H1 (cell line): ENCODE data around the gene DHRS2. TPM values are rescaled to one million over a fixed set of nuclear protein-coding genes. Genes with fewer than 3 reads are reported as not detected.

Experiments
- CTCF ChIA-PET: fragments of 300-600 bp; sonication (Branson Sonifier 250); formaldehyde crosslinking; loops from one replicate; lab custom pipeline; 2021; ENCODE audit not compliant: partially characterized antibody; lab: Charles Lee
- POLR2A ChIA-PET: fragments of 300-600 bp; sonication (Branson Sonifier 250); formaldehyde crosslinking; loops from one replicate; lab custom pipeline; 2021; ENCODE audit warnings: inconsistent platforms; ENCODE audit not compliant: partially characterized antibody; lab: Charles Lee
- DNase-seq, 2 experiments: peaks; one replicate each; pipeline versions ENCODE4 v3.0.0 to v3.0.0-alpha.2; 2010 to 2022; ENCODE audit warnings: low spot score in 2 of 2, low read depth in 1 of 2, mixed read lengths in 1 of 2
- FAIRE-seq: peaks from 2 replicates; lab custom pipeline; 2011; peaks lifted over from hg19 to GRCh38; lab: Jason Lieb, UNC
- H2AFZ ChIP-seq: 2 replicates; pipeline ENCODE4 v1.8.1; 2012; ENCODE audit warnings: low read length, inconsistent platforms
- H2AK5ac ChIP-seq: 2 replicates; pipeline ENCODE4 v1.6.1; 2013; ENCODE audit warnings: low read depth, low read length
- H2BK120ac ChIP-seq: replicated peaks from 2 replicates; pipeline ENCODE3; 2013; ENCODE audit warnings: low read depth, low read length, inconsistent platforms
- H2BK12ac ChIP-seq: 2 replicates; pipeline ENCODE4 v1.6.1; 2013; ENCODE audit warnings: low read depth, low read length
- H2BK15ac ChIP-seq: 2 replicates; pipeline ENCODE4 v1.6.1; 2013; ENCODE audit warnings: low read length
- H2BK20ac ChIP-seq: 2 replicates; pipeline ENCODE4 v1.6.1; 2013; ENCODE audit warnings: low read length
- H2BK5ac ChIP-seq: 2 replicates; pipeline ENCODE4 v1.6.1; 2013; ENCODE audit warnings: low read depth, low read length
- H3K14ac ChIP-seq: 2 replicates; pipeline ENCODE4 v1.6.1; 2013; ENCODE audit warnings: inconsistent platforms; ENCODE audit not compliant: insufficient read length
- H3K18ac ChIP-seq: 2 replicates; pipeline ENCODE4 v1.6.1; 2013; ENCODE audit warnings: low read length; ENCODE audit errors: extremely low read depth
- H3K23ac ChIP-seq: 2 replicates; pipeline ENCODE4 v1.6.1; 2013; ENCODE audit warnings: inconsistent platforms; ENCODE audit not compliant: insufficient read length
- H3K23me2 ChIP-seq: 2 replicates; pipeline ENCODE4 v1.6.1; 2013; ENCODE audit warnings: low read depth, low read length
- H3K27ac ChIP-seq: 2 replicates; pipeline ENCODE4 v1.6.1; 2011; ENCODE audit warnings: low read depth, low read length, inconsistent platforms
- H3K27me3 ChIP-seq, 4 experiments: replicated peaks in 1 of 4; 1 replicate in 1 of 4; 2 replicates in 3 of 4; pipeline versions ENCODE4 v1.6.1 to v1.8.1; 2011 to 2013; ENCODE audit warnings: low read length in 3 of 4, mild to moderate bottlenecking in 3 of 4, inconsistent platforms in 2 of 4, mixed read lengths in 2 of 4, moderate library complexity in 1 of 4; ENCODE audit not compliant: control insufficient read depth in 3 of 4, insufficient read depth in 3 of 4; ENCODE audit errors: extremely low read depth in 1 of 4
- H3K36me3 ChIP-seq, 4 experiments: 2 replicates each; pipeline versions ENCODE4 v1.6.1 to v1.8.1; 2011 to 2013; ENCODE audit warnings: mild to moderate bottlenecking in 4 of 4, low read length in 3 of 4, moderate library complexity in 2 of 4, control low read depth in 1 of 4, inconsistent platforms in 1 of 4; ENCODE audit not compliant: insufficient read depth in 4 of 4, control insufficient read depth in 2 of 4
- H3K4ac ChIP-seq: replicated peaks from 2 replicates; pipeline ENCODE3; 2013; ENCODE audit warnings: low read length, low read depth, mixed read lengths, inconsistent platforms; ENCODE audit not compliant: insufficient read length
- H3K4me1 ChIP-seq, 4 experiments: replicated peaks in 1 of 4; 1 replicate in 1 of 4; 2 replicates in 3 of 4; pipeline versions ENCODE4 v1.6.1 to v1.8.1; 2011 to 2013; ENCODE audit warnings: low read length in 3 of 4, inconsistent platforms in 2 of 4, mixed read lengths in 1 of 4; ENCODE audit not compliant: insufficient read depth in 4 of 4, control insufficient read depth in 3 of 4
- H3K4me2 ChIP-seq, 2 experiments: 2 replicates each; pipeline versions ENCODE4 v1.6.1 to v1.8.1; 2011 to 2013; ENCODE audit warnings: low read depth in 2 of 2, low read length in 2 of 2, control low read depth in 1 of 2, inconsistent platforms in 1 of 2, mild to moderate bottlenecking in 1 of 2; ENCODE audit not compliant: insufficient read depth in 1 of 2
- H3K4me3 ChIP-seq, 4 experiments: fragments of 200-600, 300-600 bp in 1 of 4; sonication (generic), shearing (Covaris generic), sonication (Bioruptor Twin) in 1 of 4; 2 replicates each; pipeline versions ENCODE4 v1.5.1 to v1.8.1; 2011 to 2016; ENCODE audit warnings: low read length in 4 of 4, low read depth in 3 of 4, control low read depth in 2 of 4, inconsistent platforms in 2 of 4, mild to moderate bottlenecking in 2 of 4, mixed read lengths in 1 of 4, moderate library complexity in 1 of 4; ENCODE audit not compliant: insufficient read depth in 2 of 4; ENCODE audit errors: extremely low read depth in 1 of 4
- H3K56ac ChIP-seq: replicated peaks from 2 replicates; pipeline ENCODE3; 2013; ENCODE audit warnings: low read depth, mild to moderate bottlenecking, mixed read lengths, low read length, inconsistent platforms; ENCODE audit not compliant: insufficient read length
- H3K79me1 ChIP-seq: 2 replicates; pipeline ENCODE4 v1.6.1; 2013; ENCODE audit warnings: low read depth, low read length, control low read depth
- H3K79me2 ChIP-seq, 2 experiments: 2 replicates each; pipeline versions ENCODE4 v1.6.1 to v1.8.1; 2012 to 2013; ENCODE audit warnings: low read length in 2 of 2, mild to moderate bottlenecking in 2 of 2, inconsistent platforms in 1 of 2; ENCODE audit not compliant: insufficient read depth in 2 of 2, control insufficient read depth in 1 of 2
- H3K9ac ChIP-seq, 4 experiments: replicated peaks in 1 of 4; 1 replicate in 1 of 4; 2 replicates in 3 of 4; pipeline versions ENCODE4 v1.6.1 to v1.8.1; 2011 to 2013; ENCODE audit warnings: low read depth in 3 of 4, low read length in 3 of 4, control low read depth in 2 of 4, mild to moderate bottlenecking in 2 of 4, moderate library complexity in 2 of 4, inconsistent platforms in 1 of 4; ENCODE audit errors: extremely low read depth in 1 of 4
- H3K9me3 ChIP-seq, 2 experiments: 2 replicates each; pipeline versions ENCODE4 v1.6.1 to v1.8.1; 2012 to 2013; ENCODE audit warnings: mild to moderate bottlenecking in 2 of 2, moderate library complexity in 2 of 2, control low read depth in 1 of 2, inconsistent platforms in 1 of 2, low read depth in 1 of 2, low read length in 1 of 2, mixed read lengths in 1 of 2; ENCODE audit not compliant: insufficient read depth in 2 of 2
- H4K20me1 ChIP-seq, 2 experiments: replicated peaks in 1 of 2; 2 replicates each; pipeline versions ENCODE3 to v1.8.1; 2011 to 2013; ENCODE audit warnings: inconsistent platforms in 2 of 2, low read length in 2 of 2, mild to moderate bottlenecking in 1 of 2; ENCODE audit not compliant: insufficient read depth in 2 of 2, control insufficient read depth in 1 of 2
- H4K5ac ChIP-seq: 2 replicates; pipeline ENCODE4 v1.6.1; 2013; ENCODE audit warnings: low read length, low read depth, mixed read lengths, inconsistent platforms; ENCODE audit not compliant: insufficient read length
- H4K8ac ChIP-seq: 2 replicates; pipeline ENCODE4 v1.8.0; 2013; ENCODE audit warnings: mild to moderate bottlenecking, moderate library complexity, low read length, inconsistent platforms; ENCODE audit not compliant: insufficient read depth; ENCODE audit errors: extremely low read depth
- H4K91ac ChIP-seq: replicated peaks from 2 replicates; pipeline ENCODE3; 2013; ENCODE audit warnings: low read length, mixed read lengths, inconsistent platforms; ENCODE audit not compliant: insufficient read length
- BRCA1 ChIP-seq: IDR thresholded peaks from 2 replicates; pipeline ENCODE4 v1.6.1; 2012; ENCODE audit warnings: low read depth, low read length, improper control_type of control experiment
- EP300 ChIP-seq, 2 experiments: IDR thresholded peaks; 1 replicate in 1 of 2; 2 replicates in 1 of 2; pipeline ENCODE4 v1.6.1; 2011 to 2012; ENCODE audit warnings: low read depth in 2 of 2, low read length in 2 of 2, mild to moderate bottlenecking in 2 of 2, borderline replicate concordance in 1 of 2, inconsistent platforms in 1 of 2, moderate library complexity in 1 of 2
- HDAC2 ChIP-seq, 2 experiments: fragments of 300-600 bp in 1 of 2; sonication (generic) in 1 of 2; IDR thresholded peaks; 2 replicates each; pipeline ENCODE4 v1.6.1; 2011 to 2012; ENCODE audit warnings: low read depth in 2 of 2, low read length in 2 of 2, mild to moderate bottlenecking in 2 of 2, moderate library complexity in 2 of 2, borderline replicate concordance in 1 of 2, inconsistent platforms in 1 of 2
- JUN ChIP-seq: IDR thresholded peaks from 2 replicates; pipeline ENCODE4 v1.6.1; 2011; ENCODE audit warnings: low read depth, mild to moderate bottlenecking, improper control_type of control experiment, low read length
- NRF1 ChIP-seq: IDR thresholded peaks from 2 replicates; pipeline ENCODE4 v1.6.1; 2011; ENCODE audit warnings: mild to moderate bottlenecking, low read depth, low read length, improper control_type of control experiment
- RAD21 ChIP-seq, 2 experiments: IDR thresholded peaks in 1 of 2; conservative IDR thresholded peaks in 1 of 2; 2 replicates each; pipeline ENCODE4 v1.6.1; 2011; ENCODE audit warnings: low read depth in 2 of 2, low read length in 2 of 2, improper control_type of control experiment in 1 of 2, inconsistent platforms in 1 of 2, mild to moderate bottlenecking in 1 of 2, moderate library complexity in 1 of 2
- USF2 ChIP-seq: IDR thresholded peaks from 2 replicates; pipeline ENCODE4 v1.6.1; 2011; ENCODE audit warnings: low read length, improper control_type of control experiment
- WGBS, 2 experiments: shearing (Covaris generic) in 1 of 2; methylation state at CpG; one replicate each; pipeline versions ENCODE4 v1.1.6 to v1.1.7; 2013 to 2015; ENCODE audit warnings: low lambda C conversion rate in 2 of 2, mixed read lengths in 2 of 2, inconsistent platforms in 1 of 2, low coverage in 1 of 2, missing lambda C conversion rate in 1 of 2; ENCODE audit not compliant: insufficient replicate concordance in 2 of 2, insufficient coverage in 1 of 2, insufficient read length in 1 of 2; ENCODE audit errors: extremely low coverage in 1 of 2, missing lambda C conversion rate in 1 of 2; 5-methylcytosine and 5-hydroxymethylcytosine counted together
- polyA plus RNA-seq, 7 experiments: library from polyadenylated mRNA; depleted of rRNA in 3 of 7; stranded (reverse) in 5 of 7; unstranded in 2 of 7; fragments of >200 nt in 5 of 7; fragments of 200-250 nt in 2 of 7; gene quantifications; 1 replicate in 5 of 7; 2 replicates in 1 of 7; 4 replicates in 1 of 7; pipeline versions ENCODE4 v1.2.1 to v1.2.3, GENCODE V29; 2011 to 2013; ENCODE audit warnings: missing spikeins in 2 of 7, mixed read lengths in 2 of 7
- total RNA-seq: library from RNA; stranded (reverse); fragmentation: NEBNext Ultra II Directional; extraction: Animal tissue kit (Norgen Biotek cat#: 25700); gene quantifications from 2 replicates; pipeline ENCODE4 v1.2.1, GENCODE V29; 2021
- TF ChIP-seq, protein P1 (sequence below): IDR thresholded peaks from 2 replicates; pipeline ENCODE4 v1.6.1; 2012; ENCODE audit warnings: low read length, inconsistent platforms

The DHRS2 gene
- total and polyA plus RNA-seq, 2 of the 8 experiments (the other 6 are each of a cell fraction or from before 2014, with no cell fraction given): 1.1 to 3.5 TPM

DNA sequence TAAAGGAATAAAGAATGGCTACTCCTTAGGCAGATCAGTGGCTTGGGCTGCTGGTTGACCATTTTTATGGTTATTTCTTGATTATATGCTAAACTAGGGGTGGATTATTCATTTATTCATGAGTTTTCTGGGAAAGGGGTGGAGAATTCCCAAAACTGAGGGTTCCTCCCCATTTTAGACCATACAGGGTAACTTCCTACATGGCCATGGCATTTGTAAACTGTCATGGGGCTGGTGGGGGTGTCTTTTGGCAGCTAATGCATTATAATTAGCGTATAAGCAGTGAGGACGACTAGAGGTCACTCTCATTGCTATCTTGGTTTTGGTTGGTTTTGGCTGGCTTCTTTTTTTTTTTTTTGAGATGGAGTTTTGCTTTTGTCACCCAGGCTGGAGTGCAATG lies 32.0 kb upstream of the DHRS2 start:
- H4K5ac ChIP-seq: no peak overlapping the region
- no peaks in the 10 kb centered on the region for H3K36me3 ChIP-seq
- H3K27me3 ChIP-seq: no peaks in the 10 kb centered on the region; a peak in 1 of 7 replicates
- H2BK5ac ChIP-seq: no peak overlapping the region
- no peak overlapping the region for H2AK5ac ChIP-seq
- no peaks in the 10 kb centered on the region for H4K20me1 ChIP-seq
- H3K23ac ChIP-seq: no peak overlapping the region
- WGBS, 2 experiments: 95% methylated on average over 2 of the region's 2 CpGs; no CpG with 5 or more reads in 1 of the 2 experiments
- H3K79me2 ChIP-seq: no peaks in the 10 kb centered on the region
- H3K4me3 ChIP-seq: no peak overlapping the region
- H3K14ac ChIP-seq: no peak overlapping the region
- H4K8ac ChIP-seq: no peak overlapping the region
- no peak overlapping the region for H4K91ac ChIP-seq
- DNase-seq (no peak), FAIRE-seq (no peak)
- TF ChIP-seq EP300 (IDR thresholded peaks at IDR 0.05; ENCODE audit: borderline replicate concordance in 1 of 2, low read depth in 2 of 2, low read length in 2 of 2) (no peak), JUN (no peak), RAD21 (IDR thresholded peaks at IDR 0.05 in 1 of 2, conservative IDR thresholded peaks at IDR 0.05 in 1 of 2; ENCODE audit: low read depth in 2 of 2, low read length in 2 of 2) (no peak), BRCA1 (no peak), HDAC2 (IDR thresholded peaks at IDR 0.05; ENCODE audit: borderline replicate concordance in 1 of 2, low read depth in 2 of 2, low read length in 2 of 2) (no peak), USF2 (no peak), NRF1 (no peak)
- TF ChIP-seq, protein P1, sequence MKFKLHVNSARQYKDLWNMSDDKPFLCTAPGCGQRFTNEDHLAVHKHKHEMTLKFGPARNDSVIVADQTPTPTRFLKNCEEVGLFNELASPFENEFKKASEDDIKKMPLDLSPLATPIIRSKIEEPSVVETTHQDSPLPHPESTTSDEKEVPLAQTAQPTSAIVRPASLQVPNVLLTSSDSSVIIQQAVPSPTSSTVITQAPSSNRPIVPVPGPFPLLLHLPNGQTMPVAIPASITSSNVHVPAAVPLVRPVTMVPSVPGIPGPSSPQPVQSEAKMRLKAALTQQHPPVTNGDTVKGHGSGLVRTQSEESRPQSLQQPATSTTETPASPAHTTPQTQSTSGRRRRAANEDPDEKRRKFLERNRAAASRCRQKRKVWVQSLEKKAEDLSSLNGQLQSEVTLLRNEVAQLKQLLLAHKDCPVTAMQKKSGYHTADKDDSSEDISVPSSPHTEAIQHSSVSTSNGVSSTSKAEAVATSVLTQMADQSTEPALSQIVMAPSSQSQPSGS: no peak
- ChIA-PET POLR2A (interaction anchor here (1.1 kb wide), 1 partner anchor 20 kb away, joined by 3 read pairs; no protein-coding TSS in a partner anchor), CTCF (interaction anchor here (0.5 to 1.5 kb wide), 3 partner anchors 15 to 744 kb away, joined by 3 to 5 read pairs (median 3); no protein-coding TSS in a partner anchor)
- H2BK20ac ChIP-seq: no peak overlapping the region
- H2BK12ac ChIP-seq: no peak overlapping the region
- H3K23me2 ChIP-seq: no peaks in the 10 kb centered on the region; the same call in 1 of the 2 replicates
- no peak overlapping the region for H3K56ac ChIP-seq
- H3K4ac ChIP-seq: no peak overlapping the region
- no peak overlapping the region for H3K9ac ChIP-seq
- H2BK120ac ChIP-seq: no peak overlapping the region
- H3K79me1 ChIP-seq: no peaks in the 10 kb centered on the region
- no peaks in the 10 kb centered on the region for H3K4me1 ChIP-seq
- H2BK15ac ChIP-seq: no peak overlapping the region
- H3K27ac ChIP-seq: no peak overlapping the region
- H3K18ac ChIP-seq: no peak overlapping the region
- H2AFZ ChIP-seq: no peak overlapping the region
- no peak overlapping the region for H3K4me2 ChIP-seq
- H3K9me3 ChIP-seq: no peaks in the 10 kb centered on the region; a peak in 1 of 4 replicates
